CD4-positive, alpha-beta T cell (primary cell): ENCODE results near the gene ADH7. TPM values are rescaled to one million over a fixed set of nuclear protein-coding genes. Genes with fewer than 3 reads are reported as not detected.

ENCODE experiments used
- ATAC-seq: fragments of 200-7000 bp; cut with Tn5 transposase; one replicate; pipeline ENCODE4 v1.10.0; 2022; ENCODE audit warnings: mild to moderate bottlenecking; ENCODE audit not compliant: poor library complexity
- CTCF ChIA-PET: fragments of 350-600 bp; sonication (Branson Sonifier 250); formaldehyde crosslinking; loops from one replicate; lab custom pipeline; 2021; ENCODE audit warnings: antibody characterized with exemption, inconsistent platforms; lab: Charles Lee
- POLR2A ChIA-PET: fragments of 350-600 bp; sonication (Branson Sonifier 250); formaldehyde crosslinking; loops from one replicate; lab custom pipeline; 2021; ENCODE audit warnings: antibody characterized with exemption, inconsistent platforms; lab: Charles Lee
- DNase-seq, 14 experiments: peaks; one replicate each; pipeline ENCODE4 v3.0.0-alpha.2; 2013 to 2020; ENCODE audit warnings: mixed read lengths in 2 of 14
- H3K27ac ChIP-seq, 2 donors: one replicate each; pipeline versions ENCODE4 v1.5.1 to v1.7.0; 2013; ENCODE audit warnings: low read length in 2 of 2, low read depth in 1 of 2, mild to moderate bottlenecking in 1 of 2
- H3K27me3 ChIP-seq, 2 experiments: 1 replicate in 1 of 2; 2 replicates in 1 of 2; pipeline versions ENCODE4 v1.6.1 to v1.7.0; 2013; ENCODE audit warnings: low read length in 2 of 2, control low read depth in 1 of 2, mild to moderate bottlenecking in 1 of 2, moderate library complexity in 1 of 2; ENCODE audit not compliant: insufficient read depth in 2 of 2, control insufficient read depth in 1 of 2
- H3K36me3 ChIP-seq: one replicate; pipeline ENCODE4 v1.6.1; 2013; ENCODE audit warnings: low read length, control low read depth; ENCODE audit not compliant: insufficient read depth
- H3K4me1 ChIP-seq: one replicate; pipeline ENCODE4 v1.6.1; 2013; ENCODE audit warnings: low read length, control low read depth; ENCODE audit not compliant: insufficient read depth
- H3K4me3 ChIP-seq: one replicate; pipeline ENCODE4 v1.5.1; 2013; ENCODE audit warnings: mild to moderate bottlenecking, low read length, moderate library complexity
- H3K9me3 ChIP-seq, 2 experiments: 1 replicate in 1 of 2; 2 replicates in 1 of 2; pipeline versions ENCODE4 v1.6.1 to v1.7.0; 2013; ENCODE audit warnings: low read length in 2 of 2, mild to moderate bottlenecking in 2 of 2, control low read depth in 1 of 2, moderate library complexity in 1 of 2; ENCODE audit not compliant: control insufficient read depth in 1 of 2, insufficient read depth in 1 of 2
- H3K27ac Mint-ChIP-seq: one replicate; pipeline ENCODE4 v1.8.0; 2020; ENCODE audit warnings: mixed read lengths
- H3K27me3 Mint-ChIP-seq: one replicate; pipeline ENCODE4 v1.8.0; 2021; ENCODE audit warnings: mixed read lengths
- H3K36me3 Mint-ChIP-seq: one replicate; pipeline ENCODE4 v1.8.0; 2021; ENCODE audit warnings: low read depth, mixed read lengths
- H3K4me1 Mint-ChIP-seq: one replicate; pipeline ENCODE4 v1.8.0; 2021; ENCODE audit warnings: low read depth, mixed read lengths
- H3K4me3 Mint-ChIP-seq: one replicate; pipeline ENCODE4 v1.8.0; 2020; ENCODE audit warnings: mild to moderate bottlenecking, mixed read lengths
- H3K9me3 Mint-ChIP-seq: one replicate; pipeline ENCODE4 v1.8.0; 2020; ENCODE audit warnings: mixed read lengths
- CTCF ChIP-seq: fragments of 200-600 bp; IDR thresholded peaks from one replicate; pipeline ENCODE4 v1.8.0; 2022; ENCODE audit warnings: antibody characterized with exemption, mild to moderate bottlenecking
- intact Hi-C, 2 experiments: fragments of 100-400 bp; cut with DNase I in 1 of 2; cut with micrococcal nuclease in 1 of 2; formaldehyde crosslinking; loops; one replicate each; pipeline versions ENCODE4 v1.15.1 to v1.9.0; 2023 to 2025; cut with DNase I, micrococcal nuclease
- total RNA-seq, 174 experiments: library from RNA in 2 of 174; stranded (reverse) in 2 of 174; gene quantifications; one replicate each; pipeline ENCODE4 v1.2.3 and lab custom pipeline; 2021 to 2026

Gene ADH7
- total RNA-seq, 2 experiments from 2014 or later = not detected

GRCh38 chr4:99413140-99413539 lies 22.0 kb downstream of the ADH7 start:
- POLR2A ChIA-PET = no interaction called here
- H3K4me3 ChIP-seq = no peak overlapping the region
- CTCF ChIA-PET = no interaction called here

GRCh38 chr4:99411041-99411440 lies 24.1 kb downstream of the ADH7 start:
- Mint-ChIP-seq H3K4me3 (no peak overlapping the region), H3K27ac (no peak overlapping the region), H3K9me3 (no peaks in the 10 kb centered on the region), H3K4me1 (no peaks in the 10 kb centered on the region), H3K27me3 (no peaks in the 10 kb centered on the region), H3K36me3 (no peaks in the 10 kb centered on the region)
- intact Hi-C loops = no loop called here
- DNase-seq (no peak), ATAC-seq (no peak)
- no peak for TF ChIP-seq CTCF
- no peak overlapping the region for H3K4me3 ChIP-seq
- no peaks in the 10 kb centered on the region for H3K36me3 ChIP-seq
- ChIA-PET CTCF (interaction anchor here (1.3 to 1.6 kb wide), 2 partner anchors 25 to 416 kb away, joined by 3 to 4 read pairs; partner anchors contain the start of gene METAP1), POLR2A (no interaction called here)
- no peak overlapping the region for H3K27ac ChIP-seq
- H3K9me3 ChIP-seq = no peaks in the 10 kb centered on the region
- H3K4me1 ChIP-seq = no peaks in the 10 kb centered on the region
- H3K27me3 ChIP-seq = no peaks in the 10 kb centered on the region

More at GRCh38 chr4:99413140-99413539, 22.0 kb downstream of the ADH7 start:
- TF ChIP-seq CTCF = no peak
- no peak overlapping the region for H3K4me3 Mint-ChIP-seq
- no peaks in the 10 kb centered on the region for H3K27me3 Mint-ChIP-seq
- Histone ChIP-seq H3K9me3 (no peaks in the 10 kb centered on the region), H3K4me1 (no peaks in the 10 kb centered on the region), H3K27me3 (no peaks in the 10 kb centered on the region), H3K36me3 (no peaks in the 10 kb centered on the region), H3K27ac (no peak overlapping the region)
- no peaks in the 10 kb centered on the region for H3K4me1 Mint-ChIP-seq
- H3K36me3 Mint-ChIP-seq = no peaks in the 10 kb centered on the region
- DNase-seq (no peak), ATAC-seq (no peak)
- intact Hi-C loops = loop anchor here in 1 of 2 experiments (1.0 kb wide), 1 partner anchor 31 kb away; no protein-coding TSS in a partner anchor
- no peaks in the 10 kb centered on the region for H3K9me3 Mint-ChIP-seq
- no peak overlapping the region for H3K27ac Mint-ChIP-seq

DNA sequence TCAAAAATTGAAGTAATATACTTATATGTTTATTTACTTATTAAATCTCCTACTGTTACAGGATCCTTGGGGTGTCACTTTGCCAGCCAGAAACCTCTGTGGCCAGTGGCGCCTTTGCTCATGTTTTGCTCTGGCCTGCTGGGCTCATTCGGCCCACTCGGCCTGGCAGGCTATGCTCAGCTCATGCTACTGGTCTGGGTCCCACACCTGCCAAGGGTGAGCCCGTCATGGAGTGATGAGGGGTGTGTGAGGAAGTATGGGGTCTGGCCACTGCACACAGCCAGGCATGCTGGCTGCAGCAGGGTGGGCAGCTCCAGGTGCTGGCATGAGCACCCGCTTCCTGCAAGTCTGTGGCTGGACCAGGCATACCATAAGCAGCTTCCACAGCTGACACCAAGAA lies 25.1 kb downstream of the ADH7 start:
- H3K4me1 ChIP-seq = no peaks in the 10 kb centered on the region
- Mint-ChIP-seq H3K4me1 (no peaks in the 10 kb centered on the region), H3K36me3 (no peaks in the 10 kb centered on the region), H3K9me3 (no peaks in the 10 kb centered on the region), H3K27me3 (no peaks in the 10 kb centered on the region), H3K4me3 (no peak overlapping the region), H3K27ac (no peak overlapping the region)
- no peak overlapping the region for H3K27ac ChIP-seq
- POLR2A ChIA-PET = no interaction called here
- DNase-seq (peak in 1 of 14 experiments; percentile 6), ATAC-seq (no peak)
- TF ChIP-seq CTCF = no peak
- H3K9me3 ChIP-seq = no peaks in the 10 kb centered on the region
- CTCF ChIA-PET = interaction anchor here (1.5 kb wide), 1 partner anchor 22 kb away, joined by 3 read pairs; no protein-coding TSS in a partner anchor
- no peaks in the 10 kb centered on the region for H3K27me3 ChIP-seq
- no peak overlapping the region for H3K4me3 ChIP-seq
- no peaks in the 10 kb centered on the region for H3K36me3 ChIP-seq
- intact Hi-C loops = no loop called here
